GM23248 (cell line): ENCODE data around the gene GRAP. TPM values are rescaled to one million over a fixed set of nuclear protein-coding genes. Genes with fewer than 3 reads are reported as not detected.
"Not testable (repeated sequence)": the region's sequence is repeated elsewhere in the genome, so short reads cannot be mapped to it uniquely, and the experiment has no call there.

Experiments used
- DNase-seq: peaks from one replicate; pipeline ENCODE4 v3.0.0-alpha.2; 2015
- H2AFZ ChIP-seq: fragments of 200-600 bp; sonication (generic); 2 replicates; pipeline ENCODE4 v1.6.1; 2016; ENCODE audit warnings: antibody characterized with exemption
- H3F3A ChIP-seq: fragments of 200-600 bp; sonication (generic); 2 replicates; pipeline ENCODE4 v1.6.1; 2016; ENCODE audit warnings: mild to moderate bottlenecking, antibody characterized with exemption, mixed run types; ENCODE audit not compliant: insufficient read depth
- H3K27ac ChIP-seq: fragments of 200-600 bp; sonication (generic); 2 replicates; pipeline ENCODE4 v1.5.1; 2016; ENCODE audit warnings: mild to moderate bottlenecking
- H3K27me3 ChIP-seq: fragments of 200-600 bp; sonication (generic); replicated peaks from 2 replicates; pipeline ENCODE4 v1.6.1; 2016; ENCODE audit warnings: mild to moderate bottlenecking; ENCODE audit not compliant: insufficient read depth
- H3K36me3 ChIP-seq: fragments of 200-600 bp; sonication (generic); 2 replicates; pipeline ENCODE4 v1.6.1; 2016; ENCODE audit warnings: low read depth, mild to moderate bottlenecking
- H3K4me1 ChIP-seq: fragments of 200-600 bp; sonication (generic); 2 replicates; pipeline ENCODE4 v1.6.1; 2016; ENCODE audit warnings: mild to moderate bottlenecking; ENCODE audit not compliant: insufficient read depth
- H3K4me2 ChIP-seq: fragments of 200-600 bp; sonication (generic); one replicate; pipeline ENCODE4 v1.6.1; 2016; ENCODE audit warnings: mild to moderate bottlenecking; ENCODE audit not compliant: unreplicated experiment
- H3K4me3 ChIP-seq: fragments of 200-600 bp; sonication (generic); 2 replicates; pipeline ENCODE4 v1.5.1; 2016; ENCODE audit warnings: mild to moderate bottlenecking
- H3K79me2 ChIP-seq: fragments of 200-600 bp; sonication (generic); 2 replicates; pipeline ENCODE4 v1.6.1; 2016; ENCODE audit warnings: mild to moderate bottlenecking; ENCODE audit not compliant: insufficient read depth
- H3K9ac ChIP-seq: fragments of 200-600 bp; sonication (generic); 2 replicates; pipeline ENCODE4 v1.6.1; 2016; ENCODE audit warnings: mild to moderate bottlenecking
- H3K9me2 ChIP-seq: fragments of 200-600 bp; sonication (generic); 2 replicates; pipeline ENCODE4 v1.6.1; 2016; ENCODE audit warnings: mixed run types, mild to moderate bottlenecking, moderate library complexity; ENCODE audit not compliant: insufficient read depth
- H3K9me3 ChIP-seq: fragments of 200-600 bp; sonication (generic); one replicate; pipeline ENCODE4 v1.6.1; 2017; ENCODE audit warnings: low read depth
- H4K20me1 ChIP-seq: fragments of 200-600 bp; sonication (generic); 2 replicates; pipeline ENCODE4 v1.6.0; 2016; ENCODE audit not compliant: insufficient read depth
- whole genome bisulfite sequencing, 2 experiments: methylation state at CpG; one replicate each; pipeline ENCODE4 v1.1.6; 2015 to 2017; ENCODE audit warnings: low lambda C conversion rate in 2 of 2, low coverage in 1 of 2; ENCODE audit errors: missing lambda C conversion rate in 2 of 2; 5-methylcytosine and 5-hydroxymethylcytosine counted together
- in situ Hi-C: fragments of 300-500 bp; cut with MboI; formaldehyde crosslinking; loops from 2 replicates; pipeline ENCODE4 v1.15.0; 2020
- polyA plus RNA-seq: library from polyadenylated mRNA; unstranded; fragments of >200 nt; fragmentation: Nextera tagmentation; extraction: Ambion mirVana; gene quantifications from 2 replicates; pipeline ENCODE4 v1.2.1, GENCODE V29; 2016
- total RNA-seq: library from RNA; depleted of rRNA; stranded (reverse); fragments of >200 nt; shearing (Covaris generic); gene quantifications from 2 replicates; pipeline ENCODE4 v1.2.3, GENCODE V29; 2014

Gene GRAP
- total and polyA plus RNA-seq, 2 experiments from 2014 or later: not detected

GRCh38 chr17:19055447-19055846 is 8.7 kb upstream of the GRAP start:
- H3K27me3 ChIP-seq, H3K4me3 ChIP-seq, H3K9me3 ChIP-seq, H3K79me2 ChIP-seq, DNase-seq, H3K4me2 ChIP-seq, in situ Hi-C loops, H3K9me2 ChIP-seq, H3K9ac ChIP-seq, H3K36me3 ChIP-seq, H3F3A ChIP-seq, H3K27ac ChIP-seq, H4K20me1 ChIP-seq, H2AFZ ChIP-seq, H3K4me1 ChIP-seq: not testable (repeated sequence)
- no CpG with 5 or more reads among the region's 12 CpGs for WGBS, 2 experiments

- H3K79me2 ChIP-seq, DNase-seq, H3K27ac ChIP-seq, H4K20me1 ChIP-seq, H3K9me2 ChIP-seq, H3K9me3 ChIP-seq, H3K4me2 ChIP-seq, H3K9ac ChIP-seq, H3F3A ChIP-seq, H3K36me3 ChIP-seq, H2AFZ ChIP-seq, H3K4me1 ChIP-seq, H3K27me3 ChIP-seq, H3K4me3 ChIP-seq, in situ Hi-C loops: not testable (repeated sequence)
- 80 to 92% methylated on average over 2 to 5 of the region's 7 CpGs for WGBS, 2 experiments
Observed at GRCh38 chr17:19048826-19049225, 2.1 kb upstream of the GRAP start.

GRCh38 chr17:19047510-19047909 is 753 bp upstream of the GRAP start:
- H3K4me3 ChIP-seq, H3K4me1 ChIP-seq, H3K9ac ChIP-seq, H2AFZ ChIP-seq, H3K36me3 ChIP-seq, H3F3A ChIP-seq, H3K9me3 ChIP-seq, H3K27me3 ChIP-seq, H3K9me2 ChIP-seq, H3K4me2 ChIP-seq, H3K79me2 ChIP-seq, H3K27ac ChIP-seq, H4K20me1 ChIP-seq, DNase-seq, in situ Hi-C loops: not testable (repeated sequence)
- 93 to 97% methylated on average over 5 of the region's 7 CpGs for WGBS, 2 experiments

- H3K4me2 ChIP-seq, in situ Hi-C loops, H2AFZ ChIP-seq, H3F3A ChIP-seq, H3K4me1 ChIP-seq, H3K9me3 ChIP-seq, H4K20me1 ChIP-seq, H3K36me3 ChIP-seq, DNase-seq, H3K9me2 ChIP-seq, H3K27ac ChIP-seq, H3K9ac ChIP-seq, H3K27me3 ChIP-seq, H3K4me3 ChIP-seq, H3K79me2 ChIP-seq: not testable (repeated sequence)
- no CpG with 5 or more reads among the region's 9 CpGs for whole genome bisulfite sequencing, 2 experiments
Observed at GRCh38 chr17:19044643-19045042, 2.1 kb downstream of the GRAP start.

GRCh38 chr17:19043032-19043431 is 3.7 kb downstream of the GRAP start:
- H3F3A ChIP-seq, in situ Hi-C loops, H3K4me1 ChIP-seq, H3K9me3 ChIP-seq, H3K4me2 ChIP-seq, H2AFZ ChIP-seq, H3K9me2 ChIP-seq, DNase-seq, H3K27ac ChIP-seq, H3K79me2 ChIP-seq, H4K20me1 ChIP-seq, H3K9ac ChIP-seq, H3K27me3 ChIP-seq, H3K36me3 ChIP-seq, H3K4me3 ChIP-seq: not testable (repeated sequence)
- no CpG with 5 or more reads among the region's 8 CpGs for WGBS, 2 experiments

GRCh38 chr17:19042369-19042768 is 4.4 kb downstream of the GRAP start:
- H3K36me3 ChIP-seq, H3K9ac ChIP-seq, H3K27ac ChIP-seq, H3K27me3 ChIP-seq, H3K9me2 ChIP-seq, H3K4me3 ChIP-seq, DNase-seq, H3K9me3 ChIP-seq, H3K79me2 ChIP-seq, H3K4me2 ChIP-seq, H3K4me1 ChIP-seq, H2AFZ ChIP-seq, in situ Hi-C loops, H4K20me1 ChIP-seq, H3F3A ChIP-seq: not testable (repeated sequence)
- no CpG with 5 or more reads among the region's 14 CpGs for WGBS, 2 experiments

GRCh38 chr17:19041871-19042270 is 4.9 kb downstream of the GRAP start:
- DNase-seq, H3K9me3 ChIP-seq, H2AFZ ChIP-seq, H3K79me2 ChIP-seq, H3K9me2 ChIP-seq, H3K4me1 ChIP-seq, H3K27me3 ChIP-seq, in situ Hi-C loops, H3K4me2 ChIP-seq, H4K20me1 ChIP-seq, H3K9ac ChIP-seq, H3K27ac ChIP-seq, H3K4me3 ChIP-seq, H3F3A ChIP-seq, H3K36me3 ChIP-seq: not testable (repeated sequence)
- 60 to 81% methylated on average over 1 to 5 of the region's 10 CpGs for WGBS, 2 experiments

GRCh38 chr17:19040350-19040749 is 6.4 kb downstream of the GRAP start:
- H3K36me3 ChIP-seq, H3K4me1 ChIP-seq: not testable (repeated sequence)

More at GRCh38 chr17:19040350-19040749, 6.4 kb downstream of the GRAP start:
- WGBS, 2 experiments: no CpG with 5 or more reads among the region's 9 CpGs
- DNase-seq, H3K79me2 ChIP-seq, in situ Hi-C loops, H3K27me3 ChIP-seq, H3K9me2 ChIP-seq, H3K9me3 ChIP-seq, H2AFZ ChIP-seq, H3F3A ChIP-seq, H3K4me3 ChIP-seq, H3K9ac ChIP-seq, H3K4me2 ChIP-seq, H4K20me1 ChIP-seq, H3K27ac ChIP-seq: not testable (repeated sequence)
